GM19240 (cell line): ENCODE measurements around the gene HDAC7.
A peak's percentile ranks its signal among the peaks of the same experiment; 100 is the strongest.
"Not testable (repeated sequence)": the region's sequence is repeated elsewhere in the genome, so short reads cannot be mapped to it uniquely, and the experiment has no call there.

Source experiments
- DNase-seq: peaks from one replicate; pipeline ENCODE4 v3.0.0; 2011; ENCODE audit warnings: low spot score; ENCODE audit not compliant: insufficient read length

Gene HDAC7

DNA sequence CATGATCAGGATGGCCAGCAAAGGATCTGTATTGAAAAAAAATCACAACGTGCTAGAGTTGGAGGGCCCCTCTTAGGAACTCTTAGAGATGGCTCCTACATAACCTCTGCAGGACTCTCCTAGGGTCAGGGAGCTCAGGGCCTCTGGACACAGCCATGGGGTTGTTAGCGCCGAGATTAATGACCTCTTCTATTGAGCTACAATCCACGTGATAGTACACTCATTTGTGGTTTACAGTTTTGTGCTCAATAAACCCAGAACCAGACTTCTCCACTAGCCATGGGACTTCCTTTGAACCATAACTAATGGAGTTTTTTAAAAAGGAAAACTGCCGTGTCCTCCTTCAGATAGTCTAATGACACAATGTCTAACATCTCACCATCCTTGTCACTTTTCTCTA, 29.6 kb upstream of the HDAC7 start:
- DNase-seq, result no peak

DNA sequence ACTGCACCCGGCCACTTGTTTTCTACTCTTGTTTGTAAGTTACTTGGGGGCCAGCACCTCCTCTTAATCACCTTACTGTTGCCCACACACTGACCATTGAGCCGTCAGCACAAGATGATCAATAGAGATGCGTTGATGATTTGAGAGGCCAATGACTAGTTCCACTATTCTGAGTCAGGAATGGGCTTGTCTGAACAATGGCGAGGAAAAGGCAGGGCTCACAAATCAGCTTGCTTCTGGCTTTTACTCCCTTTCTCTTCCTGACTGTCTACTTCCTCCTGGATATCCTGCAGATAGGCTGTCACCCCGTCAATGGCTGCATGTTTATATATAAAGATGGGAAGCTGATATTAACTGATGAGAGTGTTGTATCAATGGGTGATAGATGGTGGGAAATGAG, 29.1 kb upstream of the HDAC7 start:
- no peak for DNase-seq

DNA sequence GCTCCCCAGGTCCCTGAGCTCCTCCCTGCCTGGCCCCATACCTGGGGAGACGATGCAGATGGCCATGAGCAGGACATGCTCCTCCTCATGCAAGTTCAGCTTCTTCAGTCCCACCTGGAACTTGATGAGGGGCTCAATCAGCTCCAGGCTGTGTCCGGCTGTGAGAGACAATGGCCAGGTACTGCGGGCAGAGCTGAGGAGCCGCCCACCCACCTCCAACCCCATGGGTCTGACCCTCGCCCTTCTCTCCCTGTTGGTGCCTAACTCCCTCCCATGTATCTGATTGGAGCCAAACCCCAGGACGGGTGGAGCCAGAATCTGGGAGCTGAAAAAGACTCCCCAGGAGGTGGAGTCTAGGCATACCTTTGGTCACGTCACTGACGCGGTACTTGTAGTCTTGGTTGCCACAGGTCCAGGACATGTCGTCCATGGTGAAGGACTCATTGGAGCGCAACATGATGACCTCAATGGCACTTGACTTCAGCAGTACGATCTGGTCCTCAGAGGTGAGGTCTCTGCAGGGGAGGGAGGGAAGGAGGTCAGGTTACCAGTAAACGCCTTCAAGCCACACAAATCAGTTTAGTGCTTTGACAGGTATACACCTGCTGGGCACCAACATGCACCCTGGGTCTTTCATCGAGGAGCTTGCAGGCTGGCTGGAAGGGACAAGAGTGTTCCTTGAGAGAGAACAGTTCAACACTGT, 26.7 kb upstream of the HDAC7 start:
- DNase-seq, result no peak

DNA sequence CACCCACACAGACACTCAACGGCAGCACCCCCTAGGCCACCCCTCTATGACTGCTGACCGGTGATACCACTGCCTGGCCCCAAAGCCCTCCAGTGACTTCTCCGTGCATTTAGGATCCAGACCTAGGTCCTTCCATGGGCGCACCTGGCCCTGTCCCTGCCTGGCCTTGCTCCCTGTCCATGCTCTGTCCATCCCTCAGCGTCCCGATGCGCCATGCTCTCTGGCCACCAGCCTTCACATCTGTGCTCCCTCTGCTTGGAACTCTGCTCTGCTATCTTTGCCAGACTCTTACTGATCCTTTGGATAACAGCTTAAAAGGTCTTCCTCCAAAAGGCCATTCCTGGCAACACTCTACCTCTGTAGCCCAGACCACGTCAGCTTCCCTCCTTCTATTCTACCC, 25.4 kb upstream of the HDAC7 start:
- no peak for DNase-seq

DNA sequence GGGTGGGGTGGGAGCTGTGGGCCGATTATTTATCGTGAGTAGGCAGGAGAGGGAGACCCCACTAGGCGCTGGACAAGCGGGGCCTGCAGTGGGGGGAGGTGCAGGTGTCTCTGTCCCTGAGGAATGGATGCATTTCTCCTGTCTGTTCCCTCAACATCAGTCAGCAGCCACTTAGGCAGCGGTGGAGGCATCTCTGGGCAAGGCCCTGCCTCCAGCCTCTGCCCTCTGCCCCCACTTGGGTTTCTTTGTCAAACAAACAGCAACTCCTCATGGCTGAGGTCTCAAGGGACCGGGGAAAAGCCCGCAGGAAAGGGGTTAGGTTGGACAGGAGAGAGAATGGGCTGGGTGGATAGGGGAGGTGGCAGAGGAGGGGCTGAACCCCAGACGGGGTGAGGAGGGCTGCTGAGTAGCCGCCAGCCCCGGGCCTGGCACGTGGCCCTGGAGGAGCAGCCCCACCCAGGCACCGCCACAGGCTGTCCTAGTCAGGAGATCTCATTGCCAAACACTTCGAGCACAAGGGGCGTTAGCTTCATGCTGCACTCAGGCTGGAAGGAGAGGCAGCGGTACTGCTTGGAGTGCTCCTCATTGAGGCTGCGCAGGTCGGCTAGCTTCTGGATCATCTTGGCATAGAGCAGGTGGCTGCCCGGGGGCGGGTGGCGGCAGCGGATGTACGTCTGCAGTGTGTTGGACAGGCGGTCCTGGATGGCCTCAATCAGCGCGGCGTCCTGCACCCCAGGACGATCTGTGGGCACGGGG, 24.7 kb upstream of the HDAC7 start:
- no peak for DNase-seq

DNA sequence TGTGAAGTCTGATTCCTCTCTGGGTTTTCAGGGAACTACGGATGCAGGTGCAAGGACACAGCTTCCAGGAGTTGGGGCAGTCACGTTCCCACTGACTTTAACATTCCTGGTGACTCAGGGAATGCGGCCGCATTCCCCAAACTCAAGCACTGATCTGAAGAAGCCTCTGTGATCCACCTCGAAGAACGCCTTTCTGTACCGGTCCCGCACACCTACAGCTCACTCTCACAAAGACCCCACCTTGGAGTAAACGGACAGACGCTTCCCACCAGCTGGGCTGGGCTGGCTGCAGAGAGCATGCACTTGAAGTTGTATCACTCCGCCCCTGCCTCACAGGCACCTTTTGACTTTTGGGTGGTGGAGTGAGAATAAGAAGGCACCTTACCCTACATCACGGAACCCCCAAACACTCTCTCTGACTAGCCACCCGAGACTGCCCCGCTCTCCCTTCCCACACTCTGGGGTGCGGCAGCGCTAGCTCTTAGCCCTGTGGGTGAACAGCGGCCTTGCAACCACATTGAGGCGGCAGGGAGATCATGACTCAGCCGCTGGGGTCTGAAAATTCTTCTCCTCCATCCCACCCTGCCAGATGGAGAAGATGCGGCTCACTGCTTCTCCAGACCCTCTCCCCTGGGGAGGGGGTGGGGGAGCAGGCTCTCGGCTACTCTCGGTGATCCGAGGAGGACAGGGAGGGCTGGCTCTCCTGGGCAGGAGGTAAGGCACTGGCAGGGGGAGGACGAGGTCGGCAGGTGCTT, 23.7 kb upstream of the HDAC7 start:
- DNase-seq, result no peak

DNA sequence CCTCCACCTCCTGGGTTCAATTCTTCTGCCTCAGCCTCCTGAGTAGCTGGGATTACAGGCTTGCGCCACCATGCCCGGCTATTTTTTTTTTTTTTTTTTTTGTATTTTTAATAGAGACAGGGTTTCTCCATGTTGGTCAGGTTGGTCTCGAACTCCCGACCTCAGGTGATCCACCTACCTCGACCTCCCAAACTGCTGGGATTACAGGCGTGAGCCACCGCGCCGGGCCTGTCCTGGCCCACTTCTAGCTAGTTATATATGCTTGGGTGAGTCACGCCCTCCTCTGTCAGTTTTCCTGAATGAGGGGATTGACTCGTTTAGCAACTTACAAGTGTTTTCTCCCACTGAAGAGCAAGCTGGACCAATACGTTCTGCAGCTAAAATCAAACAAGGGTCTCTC, 22.8 kb upstream of the HDAC7 start:
- not testable (repeated sequence) for DNase-seq

DNA sequence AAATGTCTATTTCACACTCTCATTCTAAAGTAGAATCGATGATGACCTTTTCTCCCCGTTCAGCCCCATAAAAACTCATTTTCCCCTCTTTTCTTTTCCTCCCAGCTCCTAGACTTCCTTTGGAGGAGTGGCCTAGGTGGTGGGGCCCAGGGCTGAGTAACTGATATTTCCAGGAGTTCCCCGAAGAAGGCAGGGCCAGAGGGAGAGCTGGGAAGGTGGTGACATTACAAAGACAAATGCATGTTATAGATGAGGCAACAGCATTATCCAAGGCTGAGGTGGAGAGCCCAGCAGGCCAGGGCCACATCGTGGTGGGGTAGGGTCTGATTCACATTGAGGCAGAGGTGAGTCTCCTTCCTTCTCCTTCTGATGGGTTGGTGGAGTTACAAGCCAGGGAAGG, 22.2 kb upstream of the HDAC7 start:
- DNase-seq, result no peak

DNA sequence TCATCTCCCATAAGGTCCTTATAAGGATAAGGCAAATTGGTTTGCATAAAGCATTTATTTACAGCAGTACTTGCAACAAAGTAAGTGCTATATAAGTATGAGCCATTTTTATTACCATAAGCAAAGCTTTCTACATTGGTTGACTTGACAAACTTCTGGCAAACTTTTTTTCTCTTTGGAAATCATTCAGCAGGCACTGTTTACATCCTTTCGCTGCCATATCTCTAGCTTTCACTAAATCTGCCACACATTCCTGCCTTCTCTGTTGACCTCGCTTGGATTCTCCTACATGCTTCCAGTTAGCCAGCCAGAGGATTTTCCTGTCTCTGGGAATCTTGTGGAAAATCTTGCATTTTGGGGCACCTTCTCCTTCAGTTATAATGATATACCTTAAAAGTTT, 21.8 kb upstream of the HDAC7 start:
- no peak for DNase-seq

DNA sequence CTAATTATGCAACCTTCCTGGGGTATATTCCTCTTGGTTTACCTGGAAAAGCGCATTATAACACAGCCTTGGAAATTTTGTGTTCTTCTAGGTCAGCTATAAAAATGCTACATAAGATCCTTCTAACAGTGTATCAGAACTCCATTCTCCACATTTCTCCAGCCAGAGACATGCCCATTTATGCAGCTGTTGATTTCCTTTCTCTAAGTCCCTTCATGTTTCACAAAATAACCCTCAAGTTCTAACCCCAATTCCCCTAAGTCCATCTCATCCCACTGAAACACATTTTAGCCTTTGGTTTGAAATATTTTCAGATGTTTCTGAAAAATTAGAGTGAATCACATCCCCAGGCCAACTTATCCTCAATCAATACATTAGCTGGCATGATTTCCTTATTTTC, 20.9 kb upstream of the HDAC7 start:
- DNase-seq, result no peak

DNA sequence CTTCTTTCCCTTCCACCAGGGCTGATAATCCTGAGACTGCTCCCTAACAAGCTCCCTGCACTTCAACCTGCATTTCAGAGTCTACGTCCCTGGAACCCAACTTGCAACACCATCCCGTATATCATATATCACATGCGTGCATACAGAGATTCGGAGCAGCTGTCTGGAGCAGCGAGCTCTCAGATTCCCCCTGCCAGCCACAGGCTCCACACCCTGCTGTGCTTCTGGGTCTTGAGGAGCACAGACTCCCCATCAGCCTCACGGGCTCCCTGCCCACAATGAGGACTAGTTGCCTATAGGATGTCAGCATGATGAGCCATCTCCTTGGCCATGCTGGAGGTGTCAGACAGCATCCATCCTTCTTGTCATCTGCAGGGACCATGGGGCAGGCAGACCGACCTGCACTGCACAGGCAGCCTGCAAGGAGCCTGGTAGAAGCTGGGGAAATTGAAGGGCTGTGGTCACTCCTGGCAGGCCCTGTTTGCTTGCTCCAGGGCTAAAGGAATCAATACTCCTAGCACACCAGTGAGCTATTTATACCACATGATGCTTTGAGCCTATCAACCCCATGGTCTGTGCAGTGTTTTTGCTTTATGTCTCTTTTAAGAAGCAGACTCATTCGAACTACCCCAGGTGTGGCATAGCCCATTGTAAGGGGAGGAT, 19.6 kb upstream of the HDAC7 start:
- DNase-seq, result no peak

DNA sequence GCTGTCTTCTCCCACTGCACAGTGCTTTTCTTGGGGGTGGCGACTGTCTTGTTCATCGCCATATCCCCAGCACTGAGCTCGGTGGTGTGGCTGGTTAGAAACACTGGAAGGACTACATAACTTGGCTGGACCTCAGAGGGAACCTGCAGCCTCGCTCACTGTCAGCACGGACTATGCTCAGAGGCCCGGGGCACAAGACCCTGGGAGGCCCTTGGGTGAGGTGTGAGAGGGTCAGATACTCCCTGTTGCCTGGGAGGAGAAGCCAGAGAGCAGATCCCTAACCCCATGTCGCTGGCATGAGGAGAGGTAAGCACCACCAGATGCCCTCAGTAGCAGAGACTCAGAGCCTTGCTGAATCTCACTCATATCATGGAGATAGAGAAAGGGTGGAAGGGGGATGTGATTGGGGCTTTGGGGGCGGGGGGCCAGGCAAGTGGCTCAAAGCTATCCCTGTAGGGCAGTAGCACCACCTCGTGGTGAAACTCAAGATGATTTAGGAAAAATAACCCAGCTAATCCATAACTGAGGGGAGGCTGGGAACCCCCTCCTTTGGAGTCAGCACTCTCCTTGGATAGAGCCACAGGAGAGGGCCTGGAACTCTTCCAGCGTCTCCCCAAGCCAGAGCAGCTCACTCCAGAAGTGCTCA, 18.7 kb upstream of the HDAC7 start:
- no peak for DNase-seq

DNA sequence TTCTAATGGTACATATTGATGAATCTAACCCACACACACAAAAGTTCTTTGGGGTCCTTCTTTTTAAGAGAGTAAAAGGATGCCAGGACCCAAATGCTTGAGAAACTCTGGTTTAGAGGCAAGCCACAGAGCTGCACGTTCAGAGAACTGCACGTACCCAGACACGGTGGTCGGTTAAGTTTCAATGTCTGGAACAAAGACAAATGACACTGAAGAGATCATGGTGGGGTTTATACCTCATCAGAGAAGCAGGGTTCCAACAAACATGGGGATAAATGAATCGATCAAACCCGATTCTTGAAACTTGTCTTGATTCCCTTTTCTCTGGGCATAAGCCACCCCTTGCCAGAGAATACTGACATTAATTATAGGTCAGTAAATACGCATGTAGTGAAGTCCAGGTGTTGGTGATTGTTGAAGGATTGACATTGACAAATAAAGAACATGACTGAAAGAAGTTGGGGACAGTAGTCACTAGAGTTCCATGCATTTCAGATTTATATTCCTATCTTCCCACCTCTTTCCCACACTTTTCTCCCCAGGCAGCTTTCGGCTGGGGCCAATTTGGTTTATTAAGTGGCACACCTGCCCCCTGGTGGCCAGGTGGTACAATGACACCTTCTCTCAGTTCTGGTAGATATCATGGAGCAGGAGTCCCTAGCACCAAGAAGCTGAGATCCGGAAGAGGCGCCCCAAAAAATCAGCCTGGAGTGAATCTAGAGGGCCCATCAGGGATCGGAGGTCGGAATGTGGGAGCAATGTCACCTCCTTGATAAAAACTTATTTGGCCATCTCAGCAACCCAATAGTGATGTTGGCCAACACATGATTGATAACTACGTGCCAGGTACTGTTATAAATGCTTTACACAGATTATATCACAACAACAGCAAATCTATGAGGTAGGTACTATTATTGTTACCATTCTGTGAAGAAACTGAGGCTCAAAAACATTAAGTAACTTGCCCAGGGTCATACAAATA, 17.8 kb upstream of the HDAC7 start:
- peak; percentile 69 for DNase-seq

DNA sequence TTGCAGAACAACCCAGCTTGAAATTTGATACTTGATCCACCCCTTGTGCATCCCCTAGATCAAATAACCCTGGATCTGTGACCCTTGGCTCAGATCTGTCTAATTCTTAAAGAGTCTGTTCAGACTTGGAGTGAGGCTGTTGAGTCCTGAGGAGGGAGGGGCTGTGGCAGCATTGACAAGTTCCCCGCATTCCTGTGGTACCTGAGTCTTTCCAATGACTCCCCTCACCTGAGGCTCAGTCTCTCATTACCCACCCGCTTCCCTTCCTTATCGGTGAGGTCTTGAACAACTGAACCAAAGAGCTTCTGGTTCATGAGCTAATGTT, 16.1 kb upstream of the HDAC7 start:
- no peak for DNase-seq

DNA sequence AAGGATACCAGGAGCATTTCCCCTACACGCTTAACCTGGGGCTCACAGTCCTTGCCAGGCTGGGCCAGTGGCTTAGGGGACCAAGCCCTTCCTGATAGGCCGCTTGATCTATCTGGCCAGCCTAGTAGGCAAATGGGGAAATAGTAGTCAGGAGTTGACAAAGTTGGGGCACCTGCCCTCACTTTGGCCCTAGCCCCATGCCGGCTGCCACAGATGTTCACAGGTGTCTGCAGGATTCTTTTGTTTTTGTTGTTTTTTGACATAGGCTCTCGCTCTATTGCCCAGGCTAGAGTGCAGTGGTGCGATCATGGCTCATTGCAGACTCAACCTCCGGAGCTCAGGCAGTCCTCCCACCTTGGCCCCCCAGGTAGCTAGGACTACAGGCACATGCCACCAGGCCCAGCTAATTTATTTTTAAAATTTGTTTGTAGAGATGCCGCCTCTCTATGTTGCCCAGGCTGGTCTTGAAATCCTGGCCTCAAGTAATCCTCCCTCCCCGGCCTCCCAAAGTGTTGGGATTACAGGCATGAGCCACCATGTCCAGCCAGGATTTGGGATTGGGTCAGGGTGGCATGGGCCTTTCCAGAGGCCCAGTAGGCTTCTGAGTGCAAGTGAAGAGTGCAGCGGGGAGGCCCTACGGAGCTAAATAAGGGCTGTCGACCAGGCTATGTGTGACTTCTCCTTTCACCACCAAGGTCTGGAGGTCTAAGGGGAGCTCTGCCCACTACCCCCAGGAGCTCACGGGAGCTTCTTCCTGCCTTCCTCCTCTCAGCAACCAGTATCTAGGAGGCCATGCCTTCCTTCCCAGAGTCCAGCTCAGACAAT, 15.5 kb upstream of the HDAC7 start:
- no peak for DNase-seq

DNA sequence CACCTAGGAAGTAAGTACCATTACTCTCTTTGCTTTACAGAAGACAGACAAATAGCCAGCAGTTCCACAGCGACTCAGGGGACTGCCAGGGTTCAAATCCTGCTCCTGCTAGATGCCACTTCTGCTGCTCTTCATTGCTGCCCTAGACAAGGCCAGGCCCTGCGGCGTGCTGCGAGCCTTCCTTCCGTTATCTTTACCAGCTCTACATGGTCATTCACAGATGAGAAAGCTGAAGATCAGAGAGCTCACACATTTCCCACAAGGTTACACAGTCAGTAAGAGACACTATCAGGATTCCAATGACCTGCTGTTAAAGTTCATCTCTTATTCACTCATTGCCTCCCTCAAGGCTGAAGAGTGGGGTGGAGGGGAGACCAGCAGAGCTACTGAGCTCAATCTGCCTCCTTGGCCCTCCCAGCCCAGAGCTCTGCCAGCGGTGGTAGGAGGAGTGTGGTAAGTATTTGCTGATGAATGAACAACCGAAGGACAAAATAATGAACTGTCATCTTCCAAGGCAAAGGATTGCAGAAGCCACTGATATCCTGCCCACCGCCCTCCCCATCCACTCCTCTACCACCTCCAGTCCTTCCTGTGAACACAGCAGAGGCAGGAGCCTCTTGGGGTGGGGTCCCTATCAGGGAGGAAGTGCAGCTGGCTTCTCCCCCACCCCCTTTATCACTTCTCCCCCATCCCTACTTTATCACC, 14.6 kb upstream of the HDAC7 start:
- no peak for DNase-seq

DNA sequence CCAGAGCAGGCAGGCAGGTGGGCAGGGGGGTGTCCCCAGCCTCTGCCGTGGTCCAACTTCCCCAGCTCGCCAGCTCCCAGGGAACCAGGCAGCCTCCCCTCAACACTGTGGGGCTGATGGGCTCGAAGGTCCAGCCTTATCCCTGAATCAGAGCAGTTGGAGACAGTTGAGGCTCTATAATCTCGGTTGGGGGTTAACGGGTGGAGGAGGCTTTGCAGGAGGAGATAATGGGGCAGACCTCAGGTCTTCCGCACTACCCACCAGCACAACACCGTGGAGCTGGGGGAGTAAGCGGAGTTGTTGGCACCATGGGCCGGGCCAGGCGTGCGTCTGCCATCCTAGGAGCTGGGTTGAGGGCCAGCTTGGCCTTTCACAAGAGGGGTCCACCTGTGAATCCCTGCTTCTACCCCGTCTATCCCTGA, 13.9 kb upstream of the HDAC7 start:
- DNase-seq, result no peak

DNA sequence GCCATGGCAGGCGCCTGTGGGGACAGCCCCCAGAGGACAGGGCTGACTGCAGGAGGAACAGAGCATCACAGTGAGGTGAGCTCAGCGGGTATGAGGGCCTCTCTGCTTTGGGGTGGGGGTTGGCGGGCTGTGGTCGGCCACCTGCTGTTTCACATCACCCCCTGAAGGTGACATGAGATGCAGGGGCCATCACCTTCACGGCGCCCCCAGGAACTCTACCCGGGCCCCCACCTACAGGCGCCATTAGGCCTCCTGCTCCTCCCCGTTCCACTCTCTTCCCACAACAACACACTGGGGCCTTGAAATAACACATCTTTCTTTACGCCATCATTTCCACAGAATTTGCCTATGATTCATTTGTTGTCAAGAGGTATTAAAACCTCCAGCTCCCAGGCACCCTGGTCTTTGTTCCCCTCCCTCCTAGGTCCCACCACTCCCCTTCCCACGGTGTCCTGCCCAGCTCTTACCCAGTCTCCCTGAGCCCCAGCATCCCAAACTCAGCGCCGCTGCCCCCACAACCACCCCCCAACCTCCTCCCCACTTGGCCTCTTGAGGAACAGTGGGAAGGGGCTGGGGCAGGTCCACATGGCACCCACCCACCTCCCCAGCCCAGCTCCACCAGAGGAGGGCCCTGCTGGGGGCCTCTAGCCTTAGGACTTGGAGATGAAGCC, 12.7 kb upstream of the HDAC7 start:
- DNase-seq, result no peak
